SKM-1 treated with dmso at 0.1 percent for 144 hours (cell line): ENCODE data around the gene PTPRD.

ENCODE experiments used
- DNase-seq: peaks from one replicate; lab custom pipeline; 2025; ENCODE audit not compliant: unreplicated experiment; lab: John Stamatoyannopoulos, UW

Gene PTPRD

DNA sequence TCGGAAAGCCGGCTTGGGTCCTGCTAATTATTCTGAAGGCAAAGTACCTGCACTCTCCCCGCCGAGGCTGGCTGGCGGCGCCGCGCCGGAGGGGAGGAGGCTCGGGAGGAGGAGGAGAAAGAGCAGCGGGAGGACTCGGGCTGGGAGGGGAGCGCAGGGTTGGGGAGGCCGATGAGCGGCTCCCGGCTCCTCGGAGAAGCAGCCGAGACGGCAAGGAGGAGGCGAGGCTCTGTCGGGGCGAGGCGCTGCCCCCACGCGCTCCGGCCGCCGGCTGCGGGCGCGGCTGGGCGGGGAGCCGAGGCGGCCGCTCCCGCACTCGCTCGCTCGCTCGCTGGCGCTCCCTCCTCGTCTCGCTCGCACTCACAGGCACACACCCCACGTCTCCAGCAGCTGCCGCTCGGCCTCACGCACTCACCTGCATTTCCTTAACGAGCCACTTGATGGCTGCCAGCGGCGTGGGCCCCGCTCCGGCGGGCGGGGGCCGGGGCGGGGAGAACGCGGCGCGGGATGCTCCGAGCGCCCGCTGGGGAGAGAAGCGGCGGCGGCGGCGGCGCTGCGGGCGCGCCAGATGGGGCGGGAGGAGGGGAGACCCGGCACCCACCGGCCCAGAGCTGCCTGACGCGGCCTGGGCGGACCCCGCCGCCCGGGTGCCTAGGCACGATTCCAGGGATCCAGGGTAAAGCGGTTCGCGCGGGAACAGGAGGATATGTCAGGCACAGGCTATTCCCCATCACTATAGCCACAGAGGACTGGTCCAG, at the start of gene PTPRD:
Gene PTPRD, minus strand, starts transcription at position 362 of the 758 bp plus-strand sequence.
- no peak for DNase-seq

GRCh38 chr9:10661994-10662393, 49.2 kb upstream of the PTPRD start:
- no peak for DNase-seq

DNA sequence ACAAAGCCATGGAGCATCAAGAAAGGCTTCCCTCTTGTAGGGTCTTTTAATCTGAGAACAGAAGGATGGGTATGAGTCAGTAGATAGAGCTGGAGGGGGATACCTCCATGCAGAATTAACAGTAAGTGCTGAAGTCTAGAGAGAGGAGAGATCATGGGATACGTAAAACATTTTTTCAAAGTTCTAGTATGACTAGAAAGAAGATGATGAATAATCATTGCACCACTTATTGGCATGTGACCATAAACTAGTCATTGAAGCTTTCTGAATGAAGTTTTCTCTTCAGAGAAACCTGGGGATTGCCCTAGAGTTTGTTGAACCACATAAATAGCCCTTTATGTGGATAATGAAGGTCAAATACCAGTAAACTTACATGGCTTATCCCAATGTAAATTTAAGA, 48.6 kb upstream of the PTPRD start:
- no peak for DNase-seq

DNA sequence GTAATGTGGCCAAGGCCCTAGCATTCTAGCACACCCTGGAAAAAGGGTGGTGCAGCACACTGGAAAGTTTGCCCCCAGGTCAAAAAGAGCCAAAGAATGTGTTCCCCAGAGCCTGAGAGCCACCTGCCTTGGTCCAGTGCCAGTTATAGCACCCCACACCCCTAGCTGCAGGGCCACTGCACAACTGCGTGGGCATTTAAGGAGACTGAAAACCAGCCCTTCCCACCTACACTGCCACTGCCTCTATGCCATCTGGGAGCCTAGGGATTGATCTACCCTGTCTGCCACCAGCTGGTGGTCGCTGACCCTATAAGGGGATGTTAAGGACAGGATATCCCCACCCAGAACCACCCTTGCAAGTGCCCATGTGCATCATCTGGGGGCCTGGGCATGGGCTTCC, 38.2 kb upstream of the PTPRD start:
- no peak for DNase-seq

DNA sequence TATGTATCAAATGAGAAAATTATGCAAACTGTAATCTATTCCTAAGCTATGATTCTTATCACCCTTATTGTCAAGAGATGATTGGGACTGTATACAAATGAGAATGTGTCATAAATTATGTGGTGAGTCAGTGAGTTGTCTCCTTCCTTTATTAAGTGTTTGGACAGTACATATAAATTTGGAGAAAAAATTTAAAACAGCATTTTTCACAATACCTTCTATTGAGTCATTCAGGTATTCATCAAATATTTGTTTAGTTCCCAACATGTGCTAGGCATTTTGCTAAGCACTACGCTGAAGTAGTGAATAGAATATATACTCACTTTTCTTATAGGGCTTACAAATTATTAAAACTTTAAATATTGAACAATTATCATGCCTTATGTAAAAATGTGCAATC, 36.3 kb upstream of the PTPRD start:
- no peak for DNase-seq

- DNase-seq: no peak
Measured at GRCh38 chr9:10633785-10634184, 21.0 kb upstream of the PTPRD start.

GRCh38 chr9:10614196-10614800, 1.5 kb upstream of the PTPRD start:
- DNase-seq: no peak

GRCh38 chr9:10613419-10613818, 617 bp upstream of the PTPRD start:
- DNase-seq: no peak

GRCh38 chr9:10605388-10605787, 7.4 kb downstream of the PTPRD start:
- DNase-seq: no peak

GRCh38 chr9:10604927-10605326, 7.9 kb downstream of the PTPRD start:
- no peak for DNase-seq

- no peak for DNase-seq
Measured at GRCh38 chr9:10597801-10598200, 15.0 kb downstream of the PTPRD start.

DNA sequence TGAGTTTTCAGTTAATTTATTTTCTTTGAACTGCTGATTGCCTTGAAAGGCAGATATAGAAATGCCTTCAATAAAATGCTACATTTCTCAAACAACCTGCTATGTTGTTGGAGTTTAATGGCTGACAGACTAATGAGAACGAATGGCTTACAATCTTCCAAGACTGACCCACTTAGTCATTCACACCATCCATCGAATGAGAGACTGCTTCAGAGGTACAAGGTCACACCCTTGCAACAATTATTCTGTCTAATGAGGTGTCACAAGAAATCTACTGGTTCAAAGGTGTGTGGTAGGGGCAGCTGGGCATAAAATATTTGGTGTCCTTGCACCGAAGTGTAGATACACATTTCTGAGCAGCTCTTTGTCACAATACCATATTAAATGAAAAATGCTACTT, 18.3 kb downstream of the PTPRD start:
- DNase-seq: no peak

DNA sequence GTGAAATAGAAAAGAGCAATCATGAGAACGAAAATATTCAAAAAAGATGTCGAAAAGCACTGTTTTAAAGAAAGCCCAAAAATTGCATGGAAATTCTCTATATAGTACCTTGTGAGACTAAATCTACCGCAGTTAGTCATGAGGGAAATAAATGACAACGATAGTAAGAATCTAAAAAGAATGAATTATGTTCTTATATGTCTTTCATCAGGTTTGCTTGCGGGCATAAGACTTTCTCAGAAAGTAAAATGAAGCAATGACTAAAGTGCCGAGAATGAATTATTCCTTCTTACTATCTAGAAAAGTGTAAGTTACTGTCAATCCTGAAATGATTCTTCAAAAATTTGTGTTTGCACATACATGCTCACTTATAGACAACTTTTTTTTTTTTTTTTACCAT, 26.4 kb downstream of the PTPRD start:
- no peak for DNase-seq

GRCh38 chr9:10571699-10572098, 41.1 kb downstream of the PTPRD start:
- no peak for DNase-seq

GRCh38 chr9:10566848-10567247, 46.0 kb downstream of the PTPRD start:
- DNase-seq: no peak

DNA sequence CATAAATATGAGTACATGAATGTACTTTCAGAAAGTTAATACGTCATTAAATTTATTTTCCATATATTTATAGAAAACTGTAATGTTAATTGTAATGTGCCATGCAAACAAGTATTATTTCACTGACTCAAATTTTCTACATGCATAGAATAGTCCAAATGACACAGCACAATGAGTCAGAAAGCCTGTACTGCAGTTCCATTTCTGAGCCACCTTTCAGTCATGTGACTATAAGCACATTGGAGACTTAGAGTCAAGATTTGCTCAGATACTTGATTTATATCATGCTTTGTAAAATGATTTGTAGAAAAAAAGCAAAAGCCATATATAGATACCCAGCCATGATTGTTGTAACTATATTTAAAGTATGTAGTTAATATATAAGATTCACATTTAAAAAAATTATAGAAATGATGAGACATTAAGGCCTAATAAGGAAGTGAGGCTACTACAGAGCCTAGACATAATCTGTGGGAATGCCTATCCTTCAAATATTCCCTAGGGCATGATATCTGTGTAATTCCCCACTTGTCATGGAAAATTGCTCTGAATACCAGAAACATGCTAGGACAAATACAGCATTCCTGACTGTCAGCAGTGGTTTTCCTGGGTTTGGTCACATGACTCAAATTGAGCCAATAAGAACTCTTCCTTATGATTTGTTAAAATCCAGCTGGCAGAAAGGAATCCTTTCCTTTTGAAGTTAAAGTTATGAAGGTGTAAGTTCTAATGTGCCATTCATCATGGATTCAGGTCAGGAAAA, 50.0 kb downstream of the PTPRD start:
- no peak for DNase-seq

DNA sequence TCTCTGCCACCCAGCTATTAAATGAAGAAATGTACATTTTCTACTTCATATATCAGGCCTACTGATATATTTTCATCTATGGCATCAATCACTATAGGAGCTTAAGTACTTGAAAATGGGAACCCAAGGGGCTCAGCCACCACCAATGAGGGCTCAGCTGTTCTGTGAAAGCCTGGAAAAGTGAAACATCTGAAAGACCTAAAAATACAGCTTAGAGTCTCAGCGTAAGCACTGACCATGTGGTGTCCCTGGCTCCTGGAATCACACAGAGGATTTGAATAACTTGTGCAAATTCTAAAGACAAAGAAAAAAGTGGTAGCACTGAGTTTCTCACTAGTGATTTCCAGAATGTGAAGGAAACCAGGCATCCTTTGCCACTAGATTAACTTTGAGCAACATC, 64.5 kb downstream of the PTPRD start:
- DNase-seq: no peak

GRCh38 chr9:10538073-10538472, 74.7 kb downstream of the PTPRD start:
- DNase-seq: no peak

DNA sequence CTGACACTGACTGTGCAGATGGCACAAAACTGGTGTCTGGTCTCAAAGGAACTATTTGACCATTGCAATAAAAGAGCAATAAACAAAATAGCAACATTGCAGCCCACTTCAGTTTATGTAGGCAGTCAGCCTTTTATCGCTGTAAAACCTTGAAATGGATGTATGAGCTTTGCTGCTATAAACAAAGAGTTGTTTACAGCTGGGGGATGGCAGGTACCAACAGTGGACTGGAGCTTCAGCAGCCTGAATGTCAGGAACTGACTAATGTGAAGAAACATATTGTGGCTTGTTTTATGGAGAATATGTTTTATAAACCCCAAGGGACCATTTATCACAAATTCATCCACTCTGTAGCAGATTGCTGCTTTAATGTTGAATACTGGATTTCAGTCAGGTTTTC, 78.0 kb downstream of the PTPRD start:
- DNase-seq: no peak

GRCh38 chr9:10525972-10526371, 86.8 kb downstream of the PTPRD start:
- no peak for DNase-seq

- DNase-seq: no peak
Measured at GRCh38 chr9:10523164-10523563, 89.6 kb downstream of the PTPRD start.

DNA sequence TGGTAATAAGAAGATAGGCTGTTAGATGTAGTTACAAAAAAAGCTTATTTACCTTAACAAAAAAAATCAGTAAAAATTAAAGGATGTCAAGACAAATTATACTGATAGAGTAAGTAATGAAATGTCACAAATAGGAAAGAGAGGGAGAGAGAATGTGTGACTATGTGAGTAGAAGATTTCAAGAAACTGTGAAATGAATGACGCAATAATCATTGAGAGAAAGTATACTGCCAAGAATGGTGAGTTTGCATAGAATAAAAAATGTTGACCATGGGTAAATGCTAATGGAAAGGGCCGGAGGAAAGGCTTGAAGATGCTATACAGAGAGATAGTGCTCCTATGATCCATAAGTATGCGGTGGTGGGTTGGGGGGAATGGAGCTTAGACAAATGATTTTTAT, 100.7 kb downstream of the PTPRD start:
- no peak for DNase-seq
